WTC11 (cell line): Measurements from ENCODE around the gene SPTY2D1. TPM values are rescaled to one million over a fixed set of nuclear protein-coding genes. Genes with fewer than 3 reads are reported as not detected.
"Not testable (repeated sequence)": the region's sequence is repeated elsewhere in the genome, so short reads cannot be mapped to it uniquely, and the experiment has no call there.

ENCODE experiments used
- ATAC-seq: fragments of 200-7000 bp; cut with Tn5 transposase; 2 replicates; pipeline ENCODE4 v1.10.0; 2021; ENCODE audit warnings: mild to moderate bottlenecking, moderate library complexity
- CTCF ChIA-PET: fragments of 300-600 bp; sonication (Branson Sonifier 250); formaldehyde crosslinking; loops from one replicate; lab custom pipeline; 2021; ENCODE audit warnings: antibody characterized with exemption; lab: Charles Lee
- POLR2A ChIA-PET: fragments of 350-600 bp; sonication (Branson Sonifier 250); formaldehyde crosslinking; loops from one replicate; lab custom pipeline; 2021; ENCODE audit warnings: antibody characterized with exemption; lab: Charles Lee
- DNase-seq: peaks from one replicate; pipeline ENCODE4 v3.0.0; 2021; ENCODE audit warnings: low spot score
- H3K27ac Mint-ChIP-seq: 2 replicates; pipeline ENCODE4 v1.8.0; 2021; ENCODE audit warnings: mixed read lengths
- H3K27me3 Mint-ChIP-seq: 2 replicates; pipeline ENCODE4 v1.8.0; 2021; ENCODE audit warnings: low read depth, mild to moderate bottlenecking, moderate library complexity, mixed read lengths
- H3K36me3 Mint-ChIP-seq: 2 replicates; pipeline ENCODE4 v1.8.0; 2021; ENCODE audit warnings: mixed read lengths
- H3K4me1 Mint-ChIP-seq: 2 replicates; pipeline ENCODE4 v1.8.0; 2022; ENCODE audit warnings: mixed read lengths
- H3K4me3 Mint-ChIP-seq: 2 replicates; pipeline ENCODE4 v1.8.0; 2021; ENCODE audit warnings: mild to moderate bottlenecking, moderate library complexity, mixed read lengths
- H3K9me3 Mint-ChIP-seq: 2 replicates; pipeline ENCODE4 v1.8.0; 2021; ENCODE audit warnings: mixed read lengths
- EMX1 ChIP-seq: fragments of 250-450 bp; sonication (Bioruptor Pico); IDR thresholded peaks from 2 replicates; pipeline ENCODE4 v1.8.0; 2021; ENCODE audit warnings: mild to moderate bottlenecking
- ESRRA ChIP-seq: sonication (generic); formaldehyde crosslinking; IDR thresholded peaks from 2 replicates; pipeline ENCODE4 v1.8.1; 2022; ENCODE audit warnings: mild to moderate bottlenecking, missing genetic modification reagents, borderline replicate concordance
- JAZF1 ChIP-seq: fragments of 250-450 bp; sonication (Bioruptor Pico); IDR thresholded peaks from 2 replicates; pipeline ENCODE4 v1.9.0; 2021; ENCODE audit warnings: moderate library complexity, mild to moderate bottlenecking, inconsistent platforms
- MXD4 ChIP-seq: fragments of 250-450 bp; sonication (Bioruptor Pico); IDR thresholded peaks from 2 replicates; pipeline ENCODE4 v1.8.0; 2021; ENCODE audit warnings: mild to moderate bottlenecking, moderate library complexity, borderline replicate concordance
- SMAD4 ChIP-seq: sonication (generic); formaldehyde crosslinking; IDR thresholded peaks from 2 replicates; pipeline ENCODE4 v1.8.0; 2022; ENCODE audit warnings: mild to moderate bottlenecking, missing genetic modification reagents
- SP1 ChIP-seq: sonication (generic); formaldehyde crosslinking; conservative IDR thresholded peaks from 2 replicates; pipeline ENCODE4 v1.8.1; 2022; ENCODE audit warnings: missing genetic modification reagents
- TEAD1 ChIP-seq: sonication (generic); formaldehyde crosslinking; IDR thresholded peaks from 2 replicates; pipeline ENCODE4 v1.8.0; 2022; ENCODE audit warnings: mild to moderate bottlenecking, missing genetic modification reagents
- ZNF263 ChIP-seq: sonication (generic); formaldehyde crosslinking; IDR thresholded peaks from 2 replicates; pipeline ENCODE4 v1.8.1; 2022; ENCODE audit warnings: low read depth, mild to moderate bottlenecking, moderate library complexity, missing genetic modification reagents
- ZNF317 ChIP-seq: sonication (generic); formaldehyde crosslinking; IDR thresholded peaks from 2 replicates; pipeline ENCODE4 v1.8.1; 2023; ENCODE audit warnings: low read depth, mild to moderate bottlenecking, moderate library complexity, missing genetic modification reagents, borderline replicate concordance
- ZNF423 ChIP-seq: fragments of 250-450 bp; sonication (Bioruptor Pico); IDR thresholded peaks from 2 replicates; pipeline ENCODE4 v2.1.2; 2022; ENCODE audit warnings: mild to moderate bottlenecking, moderate library complexity
- ZNF671 ChIP-seq: fragments of 250-450 bp; sonication (Bioruptor Pico); IDR thresholded peaks from 2 replicates; pipeline ENCODE4 v1.8.0; 2021; ENCODE audit warnings: mild to moderate bottlenecking
- total RNA-seq: library from RNA; stranded (reverse); gene quantifications from 3 replicates; pipeline ENCODE4 v1.2.3, GENCODE V29; 2021
- TF ChIP-seq, protein P1 (sequence below): sonication (generic); formaldehyde crosslinking; IDR thresholded peaks from 2 replicates; pipeline ENCODE4 v1.8.1; 2022; ENCODE audit warnings: mild to moderate bottlenecking, missing genetic modification reagents, moderate library complexity, borderline replicate concordance
- TF ChIP-seq, protein P2 (sequence below): sonication (generic); formaldehyde crosslinking; IDR thresholded peaks from 2 replicates; pipeline ENCODE4 v1.8.1; 2023; ENCODE audit warnings: mild to moderate bottlenecking, missing genetic modification reagents, moderate library complexity
- TF ChIP-seq, protein P3 (sequence below): sonication (generic); formaldehyde crosslinking; IDR thresholded peaks from 2 replicates; pipeline ENCODE4 v1.8.1; 2022; ENCODE audit warnings: mild to moderate bottlenecking, moderate library complexity, missing genetic modification reagents
- TF ChIP-seq, protein P4 (sequence below): sonication (generic); formaldehyde crosslinking; IDR thresholded peaks from 2 replicates; pipeline ENCODE4 v1.8.1; 2023; ENCODE audit warnings: mild to moderate bottlenecking, missing genetic modification reagents, moderate library complexity
- TF ChIP-seq, protein P5 (sequence below): sonication (generic); formaldehyde crosslinking; IDR thresholded peaks from 2 replicates; pipeline ENCODE4 v1.8.0; 2022; ENCODE audit warnings: mild to moderate bottlenecking, missing genetic modification reagents
- TF ChIP-seq, protein P6 (sequence below): sonication (generic); formaldehyde crosslinking; IDR thresholded peaks from 2 replicates; pipeline ENCODE4 v1.8.0; 2022; ENCODE audit warnings: mild to moderate bottlenecking, missing genetic modification reagents

Gene SPTY2D1
- total RNA-seq, 1 experiment from 2014 or later: 14.3 TPM

DNA sequence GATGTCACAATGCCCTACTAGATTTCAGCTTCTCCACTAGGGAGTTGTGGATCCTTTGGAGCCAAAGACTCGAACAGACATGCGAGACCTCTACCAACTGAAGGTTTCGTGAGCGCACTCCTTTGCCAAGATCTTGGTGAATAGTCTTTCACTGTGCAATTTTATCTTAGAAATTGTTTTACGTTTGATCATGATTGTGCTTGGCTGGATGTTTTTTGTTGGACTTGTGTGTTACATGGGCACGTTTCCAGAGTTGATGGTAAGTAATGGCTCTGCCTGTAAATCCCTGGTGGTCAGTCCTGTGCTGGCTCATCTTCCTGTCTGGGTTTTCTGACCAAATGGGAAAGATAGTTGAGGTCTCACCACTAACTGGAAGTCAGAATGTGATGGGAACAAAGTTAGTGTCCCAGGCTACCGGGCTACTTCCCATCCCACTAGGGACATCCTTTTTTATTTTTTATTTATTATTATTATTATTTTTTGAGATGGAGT, 34.4 kb downstream of the SPTY2D1 start, which contains the start of gene MISFA:
TSS of gene MISFA (plus strand) at position 51 of the 492 bp plus-strand sequence. CDS start at position 191, 140 bp downstream.
- TF ChIP-seq EMX1 (no peak), TEAD1 (CRISPR knock-in tag) (no peak), ZNF317 (CRISPR knock-in tag) (no peak), JAZF1 (CRISPR knock-in tag) (no peak), SMAD4 (no peak), ZNF671 (CRISPR knock-in tag) (no peak)
- TF ChIP-seq, protein P1, sequence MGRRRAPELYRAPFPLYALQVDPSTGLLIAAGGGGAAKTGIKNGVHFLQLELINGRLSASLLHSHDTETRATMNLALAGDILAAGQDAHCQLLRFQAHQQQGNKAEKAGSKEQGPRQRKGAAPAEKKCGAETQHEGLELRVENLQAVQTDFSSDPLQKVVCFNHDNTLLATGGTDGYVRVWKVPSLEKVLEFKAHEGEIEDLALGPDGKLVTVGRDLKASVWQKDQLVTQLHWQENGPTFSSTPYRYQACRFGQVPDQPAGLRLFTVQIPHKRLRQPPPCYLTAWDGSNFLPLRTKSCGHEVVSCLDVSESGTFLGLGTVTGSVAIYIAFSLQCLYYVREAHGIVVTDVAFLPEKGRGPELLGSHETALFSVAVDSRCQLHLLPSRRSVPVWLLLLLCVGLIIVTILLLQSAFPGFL (CRISPR knock-in tag): no peak
- TF ChIP-seq, protein P2, sequence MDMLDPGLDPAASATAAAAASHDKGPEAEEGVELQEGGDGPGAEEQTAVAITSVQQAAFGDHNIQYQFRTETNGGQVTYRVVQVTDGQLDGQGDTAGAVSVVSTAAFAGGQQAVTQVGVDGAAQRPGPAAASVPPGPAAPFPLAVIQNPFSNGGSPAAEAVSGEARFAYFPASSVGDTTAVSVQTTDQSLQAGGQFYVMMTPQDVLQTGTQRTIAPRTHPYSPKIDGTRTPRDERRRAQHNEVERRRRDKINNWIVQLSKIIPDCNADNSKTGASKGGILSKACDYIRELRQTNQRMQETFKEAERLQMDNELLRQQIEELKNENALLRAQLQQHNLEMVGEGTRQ (CRISPR knock-in tag): no peak
- TF ChIP-seq, protein P3, sequence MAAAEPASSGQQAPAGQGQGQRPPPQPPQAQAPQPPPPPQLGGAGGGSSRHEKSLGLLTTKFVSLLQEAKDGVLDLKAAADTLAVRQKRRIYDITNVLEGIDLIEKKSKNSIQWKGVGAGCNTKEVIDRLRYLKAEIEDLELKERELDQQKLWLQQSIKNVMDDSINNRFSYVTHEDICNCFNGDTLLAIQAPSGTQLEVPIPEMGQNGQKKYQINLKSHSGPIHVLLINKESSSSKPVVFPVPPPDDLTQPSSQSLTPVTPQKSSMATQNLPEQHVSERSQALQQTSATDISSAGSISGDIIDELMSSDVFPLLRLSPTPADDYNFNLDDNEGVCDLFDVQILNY (CRISPR knock-in tag): no peak
- TF ChIP-seq, protein P4, sequence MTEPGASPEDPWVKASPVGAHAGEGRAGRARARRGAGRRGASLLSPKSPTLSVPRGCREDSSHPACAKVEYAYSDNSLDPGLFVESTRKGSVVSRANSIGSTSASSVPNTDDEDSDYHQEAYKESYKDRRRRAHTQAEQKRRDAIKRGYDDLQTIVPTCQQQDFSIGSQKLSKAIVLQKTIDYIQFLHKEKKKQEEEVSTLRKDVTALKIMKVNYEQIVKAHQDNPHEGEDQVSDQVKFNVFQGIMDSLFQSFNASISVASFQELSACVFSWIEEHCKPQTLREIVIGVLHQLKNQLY (CRISPR knock-in tag): no peak
- TF ChIP-seq, protein P5, sequence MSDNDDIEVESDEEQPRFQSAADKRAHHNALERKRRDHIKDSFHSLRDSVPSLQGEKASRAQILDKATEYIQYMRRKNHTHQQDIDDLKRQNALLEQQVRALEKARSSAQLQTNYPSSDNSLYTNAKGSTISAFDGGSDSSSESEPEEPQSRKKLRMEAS (CRISPR knock-in tag): no peak
- Mint-ChIP-seq H3K4me1 (no peaks in the 10 kb centered on the region), H3K4me3 (no peak within 1 kb of the TSS), H3K27me3 (no peaks in the 10 kb centered on the region), H3K36me3 (peaks cover 22% of the 10 kb centered on the region), H3K9me3 (no peaks in the 10 kb centered on the region), H3K27ac (no peak within 1 kb of the TSS)
- ChIA-PET CTCF (no interaction called here), POLR2A (no interaction called here)
- DNase-seq (no peak), ATAC-seq (no peak)

DNA sequence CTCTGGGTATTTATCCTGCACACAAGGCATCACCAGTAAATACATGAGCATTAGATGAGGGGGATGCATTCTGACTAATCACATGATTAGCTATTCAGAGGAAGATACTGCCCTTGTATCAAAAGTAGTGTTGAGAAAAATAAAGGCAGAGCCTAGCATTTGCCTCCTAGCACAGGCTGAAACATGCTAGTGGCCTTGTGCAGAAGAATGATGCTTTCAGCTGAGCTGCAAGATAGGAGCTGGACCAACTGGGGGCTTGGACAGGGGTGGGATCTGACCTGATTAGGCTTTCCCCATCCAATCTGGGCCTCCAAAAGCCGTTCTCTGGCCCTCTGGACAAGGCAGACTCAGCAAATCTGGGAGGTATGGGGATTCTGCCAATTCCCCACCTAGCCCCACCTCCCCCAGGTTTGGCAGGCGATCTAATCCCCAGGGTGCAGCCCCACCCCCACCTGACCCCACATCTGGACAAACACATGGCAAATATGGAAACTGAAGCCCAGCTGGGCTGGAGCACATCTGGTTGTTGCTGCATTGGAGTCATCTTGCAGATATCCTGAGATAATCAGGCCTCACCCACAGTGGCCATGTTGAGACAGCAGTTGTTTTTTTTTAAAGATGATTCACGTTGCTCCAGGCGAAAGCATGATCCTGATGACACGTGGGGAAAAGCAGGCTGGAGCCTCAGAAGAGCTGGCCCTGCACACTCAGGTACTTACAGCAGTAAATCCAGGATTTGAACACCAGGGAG, 39.0 kb downstream of the SPTY2D1 start:
- no peak for ATAC-seq
- Mint-ChIP-seq H3K4me1 (no peaks in the 10 kb centered on the region), H3K4me3 (no peak overlapping the region), H3K27me3 (no peaks in the 10 kb centered on the region), H3K9me3 (no peaks in the 10 kb centered on the region), H3K27ac (no peak overlapping the region), H3K36me3 (peaks cover 20% of the 10 kb centered on the region)
- no peak for DNase-seq
- ChIA-PET POLR2A (no interaction called here), CTCF (interaction anchor here (0.6 to 0.7 kb wide), 2 partner anchors 9 to 31 kb away, joined by 3 to 7 read pairs; no protein-coding TSS in a partner anchor)
- TF ChIP-seq, protein P4 (CRISPR knock-in tag): no peak
- TF ChIP-seq ZNF263 (CRISPR knock-in tag) (no peak), SP1 (CRISPR knock-in tag) (no peak), ESRRA (no peak), MXD4 (no peak), ZNF423 (CRISPR knock-in tag) (no peak), TEAD1 (CRISPR knock-in tag) (no peak)
- TF ChIP-seq, protein P6, sequence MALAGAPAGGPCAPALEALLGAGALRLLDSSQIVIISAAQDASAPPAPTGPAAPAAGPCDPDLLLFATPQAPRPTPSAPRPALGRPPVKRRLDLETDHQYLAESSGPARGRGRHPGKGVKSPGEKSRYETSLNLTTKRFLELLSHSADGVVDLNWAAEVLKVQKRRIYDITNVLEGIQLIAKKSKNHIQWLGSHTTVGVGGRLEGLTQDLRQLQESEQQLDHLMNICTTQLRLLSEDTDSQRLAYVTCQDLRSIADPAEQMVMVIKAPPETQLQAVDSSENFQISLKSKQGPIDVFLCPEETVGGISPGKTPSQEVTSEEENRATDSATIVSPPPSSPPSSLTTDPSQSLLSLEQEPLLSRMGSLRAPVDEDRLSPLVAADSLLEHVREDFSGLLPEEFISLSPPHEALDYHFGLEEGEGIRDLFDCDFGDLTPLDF (CRISPR knock-in tag): no peak

DNA sequence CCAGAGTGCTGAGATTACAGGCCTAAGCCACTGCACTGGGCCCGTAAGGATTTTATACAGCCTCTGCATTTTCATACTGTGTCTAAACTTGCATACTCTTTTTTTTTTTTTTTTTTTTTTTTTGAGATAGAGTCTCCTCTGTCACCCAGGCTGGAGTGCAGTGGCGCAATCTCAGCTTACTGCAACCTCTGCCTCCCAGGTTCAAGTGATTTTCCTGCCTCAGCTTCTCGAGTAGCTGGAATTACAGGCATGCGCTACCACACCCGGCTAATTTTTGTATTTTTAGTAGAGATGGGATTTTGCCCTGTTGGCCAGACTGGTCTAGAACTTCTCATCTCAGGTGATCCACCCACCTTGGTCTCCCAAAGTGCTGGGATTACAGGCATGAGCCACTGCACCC, 40.1 kb downstream of the SPTY2D1 start:
- H3K4me1 Mint-ChIP-seq, H3K27me3 Mint-ChIP-seq, H3K4me3 Mint-ChIP-seq, CTCF ChIA-PET, ATAC-seq, DNase-seq, H3K27ac Mint-ChIP-seq, H3K9me3 Mint-ChIP-seq: not testable (repeated sequence)
- POLR2A ChIA-PET: interaction anchor here (0.6 to 0.7 kb wide), 2 partner anchors 42 to 56 kb away, joined by 5 to 6 read pairs; no protein-coding TSS in a partner anchor
- H3K36me3 Mint-ChIP-seq: peaks cover 20% of the 10 kb centered on the region
